Measurements from ENCODE around the gene ENPP4.
"Not testable (repeated sequence)": the region's sequence is repeated elsewhere in the genome, so short reads cannot be mapped to it uniquely, and the experiment has no call there.

ENPP4 gene, protein sequence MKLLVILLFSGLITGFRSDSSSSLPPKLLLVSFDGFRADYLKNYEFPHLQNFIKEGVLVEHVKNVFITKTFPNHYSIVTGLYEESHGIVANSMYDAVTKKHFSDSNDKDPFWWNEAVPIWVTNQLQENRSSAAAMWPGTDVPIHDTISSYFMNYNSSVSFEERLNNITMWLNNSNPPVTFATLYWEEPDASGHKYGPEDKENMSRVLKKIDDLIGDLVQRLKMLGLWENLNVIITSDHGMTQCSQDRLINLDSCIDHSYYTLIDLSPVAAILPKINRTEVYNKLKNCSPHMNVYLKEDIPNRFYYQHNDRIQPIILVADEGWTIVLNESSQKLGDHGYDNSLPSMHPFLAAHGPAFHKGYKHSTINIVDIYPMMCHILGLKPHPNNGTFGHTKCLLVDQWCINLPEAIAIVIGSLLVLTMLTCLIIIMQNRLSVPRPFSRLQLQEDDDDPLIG

GRCh38 chr6:46129629-46130511, at the start of gene ENPP4:
ENPP4 (plus strand) TSS chr6:46129989; CDS start chr6:46139584, 9,595 bp downstream.
- H3K4me3 ChIP-seq (ENCODE audit: low read depth, low read length) = peak within 1 kb of the TSS; percentile 66
- TF ChIP-seq MAX (IDR thresholded peaks at IDR 0.05; ENCODE audit: low read depth, low read length) (no peak), POLR2A (IDR thresholded peaks at IDR 0.05; ENCODE audit: extremely low read depth, insufficient read length) (no peak), MYC (IDR thresholded peaks at IDR 0.05; ENCODE audit: low read depth, low read length) (no peak)
- TF ChIP-seq, protein P1, sequence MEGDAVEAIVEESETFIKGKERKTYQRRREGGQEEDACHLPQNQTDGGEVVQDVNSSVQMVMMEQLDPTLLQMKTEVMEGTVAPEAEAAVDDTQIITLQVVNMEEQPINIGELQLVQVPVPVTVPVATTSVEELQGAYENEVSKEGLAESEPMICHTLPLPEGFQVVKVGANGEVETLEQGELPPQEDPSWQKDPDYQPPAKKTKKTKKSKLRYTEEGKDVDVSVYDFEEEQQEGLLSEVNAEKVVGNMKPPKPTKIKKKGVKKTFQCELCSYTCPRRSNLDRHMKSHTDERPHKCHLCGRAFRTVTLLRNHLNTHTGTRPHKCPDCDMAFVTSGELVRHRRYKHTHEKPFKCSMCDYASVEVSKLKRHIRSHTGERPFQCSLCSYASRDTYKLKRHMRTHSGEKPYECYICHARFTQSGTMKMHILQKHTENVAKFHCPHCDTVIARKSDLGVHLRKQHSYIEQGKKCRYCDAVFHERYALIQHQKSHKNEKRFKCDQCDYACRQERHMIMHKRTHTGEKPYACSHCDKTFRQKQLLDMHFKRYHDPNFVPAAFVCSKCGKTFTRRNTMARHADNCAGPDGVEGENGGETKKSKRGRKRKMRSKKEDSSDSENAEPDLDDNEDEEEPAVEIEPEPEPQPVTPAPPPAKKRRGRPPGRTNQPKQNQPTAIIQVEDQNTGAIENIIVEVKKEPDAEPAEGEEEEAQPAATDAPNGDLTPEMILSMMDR (IDR thresholded peaks at IDR 0.05; ENCODE audit: low read depth, low read length) = no peak
- peak; percentile 75 for DNase-seq (ENCODE audit: low read depth)

DNA sequence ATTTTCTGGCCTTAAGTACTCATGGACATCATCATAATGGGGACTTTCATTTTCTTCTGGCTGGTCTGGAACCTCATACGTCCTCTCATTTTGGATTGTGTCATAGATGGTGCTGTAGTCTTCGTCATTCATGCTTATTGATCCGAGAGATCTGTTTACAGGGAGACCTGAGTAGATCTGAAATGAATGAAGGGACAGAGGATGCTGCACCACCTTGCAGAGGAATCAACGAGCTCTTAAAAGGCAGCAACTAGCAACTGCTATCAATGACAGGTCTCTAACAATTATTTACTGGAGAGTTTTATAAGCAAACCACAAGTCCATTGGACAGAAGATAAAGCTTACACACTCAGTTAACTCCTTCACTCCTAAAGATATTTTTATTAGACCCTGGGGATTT, 49.7 kb upstream of the ENPP4 start:
- no peak overlapping the region for H3K4me3 ChIP-seq (ENCODE audit: low read depth, low read length)
- DNase-seq (ENCODE audit: low read depth) = no peak
- no peak for TF ChIP-seq MYC (IDR thresholded peaks at IDR 0.05; ENCODE audit: low read depth, low read length)
- TF ChIP-seq, protein P1 (IDR thresholded peaks at IDR 0.05; ENCODE audit: low read depth, low read length) = no peak
- TF ChIP-seq MAX (IDR thresholded peaks at IDR 0.05; ENCODE audit: low read depth, low read length) = no peak
- no peak for TF ChIP-seq POLR2A (IDR thresholded peaks at IDR 0.05; ENCODE audit: extremely low read depth, insufficient read length)

- H3K4me3 ChIP-seq (ENCODE audit: low read depth, low read length); DNase-seq (ENCODE audit: low read depth): not testable (repeated sequence)
Observed at GRCh38 chr6:46085688-46086087, 44.1 kb upstream of the ENPP4 start.

DNA sequence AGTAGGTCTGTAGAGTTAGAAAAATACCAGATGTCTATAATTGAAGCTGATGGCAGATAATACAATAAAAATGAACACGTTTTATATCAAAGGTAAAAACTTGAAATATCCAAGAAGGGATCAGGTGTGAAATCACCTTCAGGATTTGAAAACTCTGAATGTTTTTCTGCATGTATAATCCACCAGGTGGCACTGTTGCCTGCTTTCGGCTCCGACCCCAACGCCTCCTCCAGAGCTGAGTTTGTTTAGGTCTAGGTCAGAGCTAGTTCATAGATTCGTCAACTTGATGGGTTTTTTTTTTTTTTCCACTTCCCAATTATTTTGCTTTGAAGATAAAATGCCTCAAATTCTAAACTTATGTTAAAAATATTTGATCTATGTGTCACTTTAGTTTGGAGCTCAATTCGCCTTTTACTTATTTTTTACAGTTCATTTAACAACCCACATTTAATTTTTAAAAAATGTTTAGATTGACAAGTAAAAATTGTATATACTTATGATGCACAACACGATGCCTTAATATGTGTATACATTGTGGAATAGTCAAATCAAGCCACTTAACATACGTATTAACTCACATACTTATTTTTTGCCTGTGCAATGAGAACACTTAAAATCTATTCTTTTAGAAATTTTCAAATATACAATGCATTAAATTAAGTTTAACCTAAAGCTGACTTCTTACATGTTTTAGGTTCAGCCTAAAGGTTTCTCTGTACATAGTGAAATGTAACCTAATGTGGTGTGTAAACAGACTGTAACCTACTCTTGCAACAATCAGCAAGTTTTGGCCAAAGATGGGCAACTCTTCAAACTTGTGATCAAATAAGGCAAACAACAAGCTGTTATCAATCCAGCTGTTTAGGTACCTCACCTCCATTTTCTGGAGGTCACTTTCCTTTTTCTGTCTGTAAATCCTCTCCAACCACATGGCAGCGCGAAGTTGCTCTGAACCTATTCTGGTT, 39.4 kb upstream of the ENPP4 start:
- H3K4me3 ChIP-seq (ENCODE audit: low read depth, low read length) = no peak overlapping the region
- peak; percentile 58 for DNase-seq (ENCODE audit: low read depth)
- no peak for TF ChIP-seq MYC (IDR thresholded peaks at IDR 0.05; ENCODE audit: low read depth, low read length)
- TF ChIP-seq, protein P1 (IDR thresholded peaks at IDR 0.05; ENCODE audit: low read depth, low read length) = peak; percentile 74

GRCh38 chr6:46091080-46091478, 38.7 kb upstream of the ENPP4 start:
- H3K4me3 ChIP-seq (ENCODE audit: low read depth, low read length) = no peak overlapping the region

More at GRCh38 chr6:46091080-46091478, 38.7 kb upstream of the ENPP4 start:
- no peak for DNase-seq (ENCODE audit: low read depth)
- no peak for TF ChIP-seq POLR2A (IDR thresholded peaks at IDR 0.05; ENCODE audit: extremely low read depth, insufficient read length)
- TF ChIP-seq, protein P1 (IDR thresholded peaks at IDR 0.05; ENCODE audit: low read depth, low read length) = no peak
- no peak for TF ChIP-seq MYC (IDR thresholded peaks at IDR 0.05; ENCODE audit: low read depth, low read length)
- TF ChIP-seq MAX (IDR thresholded peaks at IDR 0.05; ENCODE audit: low read depth, low read length) = no peak

Data from NB4 (cell line).